RCC 7860 (cell line): ENCODE data around the gene PACRG.

Experiments used
- DNase-seq: peaks from one replicate; pipeline ENCODE4 v3.0.0-alpha.2; 2015; ENCODE audit warnings: low spot score
- FAIRE-seq: peaks from 2 replicates; lab custom pipeline; 2012; peaks lifted over from hg19 to GRCh38; lab: Jason Lieb, UNC

Gene PACRG

DNA sequence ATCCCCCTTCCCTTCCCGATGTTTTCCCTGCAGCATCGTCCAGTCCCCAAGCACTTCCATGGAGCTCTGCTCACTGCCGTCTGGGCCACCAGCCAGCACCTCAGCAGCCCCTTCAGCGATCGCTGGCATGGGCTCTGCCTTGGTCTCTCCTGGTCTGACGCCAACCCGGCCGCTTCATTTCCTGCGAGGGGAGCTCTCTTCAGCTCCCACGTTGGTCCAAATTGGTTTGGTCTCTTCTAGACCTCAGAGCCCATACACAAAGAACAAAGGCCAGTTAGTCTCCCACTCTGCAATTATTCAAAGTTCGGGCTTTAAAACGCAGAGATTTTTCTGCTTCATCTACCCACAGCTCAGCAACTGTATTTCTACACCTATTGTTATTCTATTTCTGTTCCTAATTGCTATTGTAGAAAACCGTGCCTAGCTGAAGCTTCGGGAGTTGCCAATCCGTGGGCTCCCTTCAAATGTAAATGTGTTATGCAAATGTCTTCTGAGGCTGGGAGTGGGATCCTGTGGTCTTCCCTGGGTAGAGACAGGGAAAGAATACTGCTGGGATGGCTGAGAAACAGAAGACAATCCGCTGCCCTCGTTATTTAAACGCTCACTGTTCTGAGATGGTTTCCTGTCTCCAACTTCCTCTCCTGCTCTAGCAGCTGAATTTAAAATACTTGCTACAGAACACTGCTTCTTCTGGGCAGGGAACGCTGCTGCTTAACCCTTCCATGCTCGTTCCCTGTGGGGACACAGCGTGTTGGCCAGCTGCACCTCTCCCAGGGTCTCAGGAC, 532.5 kb downstream of the PACRG start:
- DNase-seq, result no peak
- no peak for FAIRE-seq

DNA sequence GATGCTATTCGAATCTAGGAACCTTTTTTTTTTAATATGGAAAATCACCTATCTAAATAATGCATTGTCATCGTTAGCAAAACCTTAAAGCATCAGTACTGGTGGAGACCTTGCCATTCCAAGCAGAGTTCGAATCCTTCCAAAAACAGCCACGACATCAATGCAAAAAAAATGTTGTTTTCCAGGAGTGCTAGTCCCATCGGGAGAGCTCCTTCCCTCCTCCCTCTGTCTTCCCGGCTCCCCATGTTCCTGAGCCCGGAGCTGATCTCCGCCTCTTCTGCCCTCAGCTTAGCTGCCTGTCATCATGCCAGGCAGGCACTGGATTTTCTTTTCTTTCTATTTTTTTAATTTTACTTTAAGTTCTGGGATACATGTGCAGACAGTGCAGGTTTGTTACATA, 533.1 kb downstream of the PACRG start:
- no peak for DNase-seq
- no peak for FAIRE-seq

DNA sequence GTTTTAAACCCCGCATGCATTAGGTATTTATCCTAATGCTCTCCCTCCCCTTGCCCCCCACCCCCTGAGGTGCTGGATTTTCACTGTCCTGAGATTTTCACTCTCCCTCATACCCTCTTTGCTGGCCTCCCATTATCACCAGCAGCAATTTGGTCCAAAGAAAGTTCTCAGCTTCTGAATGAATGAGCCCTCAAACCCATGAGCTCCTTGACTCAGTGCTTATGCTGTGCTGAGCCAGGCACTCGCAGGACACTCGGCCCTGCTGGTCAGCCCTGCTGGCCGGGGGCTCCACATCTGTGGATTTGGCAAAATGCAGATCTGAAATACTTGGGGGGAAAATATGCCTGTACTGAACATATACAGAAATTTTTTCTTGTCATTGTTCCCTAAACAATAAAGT, 533.6 kb downstream of the PACRG start:
- FAIRE-seq, result no peak
- DNase-seq, result no peak

DNA sequence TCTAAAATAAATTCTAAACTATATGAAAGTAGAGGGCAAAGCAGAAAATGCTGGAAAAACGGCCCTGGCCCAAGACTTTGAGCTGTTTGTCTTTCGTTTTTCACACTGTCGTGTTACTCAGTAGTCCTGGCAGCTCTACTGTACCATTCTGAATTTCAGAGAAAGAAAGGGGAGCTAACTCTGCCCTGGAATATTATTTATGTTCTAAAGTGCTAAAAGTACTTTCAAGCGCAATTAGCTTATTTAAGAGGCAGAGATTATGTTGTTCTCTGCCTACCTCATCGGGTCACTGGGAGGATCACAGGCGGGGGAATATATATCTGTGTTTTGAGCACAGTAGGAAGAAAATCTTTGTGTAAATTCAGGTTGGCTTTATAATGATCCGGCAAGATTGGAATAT, 534.3 kb downstream of the PACRG start:
- FAIRE-seq, result no peak
- DNase-seq, result no peak

DNA sequence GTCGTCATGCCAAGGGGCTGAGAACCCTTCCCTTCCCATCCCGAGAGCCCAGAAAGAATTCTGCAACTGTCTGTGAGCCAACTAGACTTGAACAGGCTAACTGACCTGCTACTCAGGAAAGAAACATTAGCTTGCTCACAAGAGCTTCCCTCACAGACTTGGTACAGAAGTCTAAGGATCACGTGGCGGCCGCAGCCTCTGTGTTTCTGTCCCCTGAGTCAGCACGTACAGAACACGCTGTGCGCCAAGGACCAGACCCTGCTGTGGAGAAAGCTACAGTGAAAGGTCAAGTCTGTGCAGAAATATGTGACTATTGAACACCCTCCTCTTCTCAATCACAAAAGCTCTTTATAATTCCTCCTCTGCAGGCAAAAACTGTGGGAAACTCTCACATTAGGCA, 535.4 kb downstream of the PACRG start:
- no peak for DNase-seq
- FAIRE-seq, result no peak

DNA sequence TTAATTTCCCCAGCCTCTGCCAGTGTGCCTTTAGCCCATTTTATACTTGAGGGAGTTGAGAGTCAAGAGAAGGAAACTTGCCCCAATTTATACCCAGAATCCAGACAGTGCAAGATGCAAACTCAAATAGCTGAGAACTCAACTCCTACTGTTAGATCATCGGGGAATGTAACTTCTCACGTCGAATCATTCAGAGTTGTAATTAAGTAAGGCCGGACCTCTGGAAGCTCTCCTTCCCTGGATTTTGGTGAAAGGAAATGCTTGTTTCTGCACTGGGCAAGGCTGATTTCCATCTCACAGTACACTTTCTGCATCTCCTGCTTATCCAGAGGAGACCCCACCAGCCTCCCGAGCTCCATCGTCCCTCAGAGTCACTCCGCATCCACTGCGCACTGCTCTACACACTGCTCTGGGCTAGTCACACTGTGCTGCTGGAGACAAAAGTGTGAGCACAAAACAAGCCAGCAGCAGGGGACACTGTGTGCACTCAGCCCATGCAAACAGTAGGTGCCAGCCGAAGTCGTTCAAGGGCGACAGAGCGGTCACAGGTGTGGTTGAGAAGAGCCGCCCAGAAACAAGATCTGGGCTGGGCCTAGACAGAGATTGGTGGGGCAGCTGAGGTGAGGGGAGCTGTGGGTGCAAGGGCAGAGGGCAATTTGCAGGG, 536.4 kb downstream of the PACRG start:
- no peak for FAIRE-seq
- DNase-seq, result no peak

DNA sequence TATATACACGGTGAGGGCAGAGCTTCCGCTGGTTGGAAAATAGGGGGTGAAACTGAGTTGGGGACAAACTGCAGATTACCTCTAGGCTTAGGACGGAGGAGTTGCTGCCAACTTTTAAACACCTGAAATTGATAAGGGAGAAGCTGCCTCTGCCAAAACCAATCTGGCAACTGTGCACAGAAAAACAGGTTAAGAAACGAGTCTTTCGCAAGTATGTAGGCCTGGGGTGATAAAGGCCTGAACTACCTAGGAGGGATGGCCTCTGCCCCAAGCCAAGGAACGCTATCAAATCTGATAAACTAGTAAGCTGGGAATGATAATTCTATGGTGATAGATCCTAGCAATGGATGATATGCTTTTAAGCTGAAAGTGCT, 536.9 kb downstream of the PACRG start:
- no peak for DNase-seq
- no peak for FAIRE-seq

DNA sequence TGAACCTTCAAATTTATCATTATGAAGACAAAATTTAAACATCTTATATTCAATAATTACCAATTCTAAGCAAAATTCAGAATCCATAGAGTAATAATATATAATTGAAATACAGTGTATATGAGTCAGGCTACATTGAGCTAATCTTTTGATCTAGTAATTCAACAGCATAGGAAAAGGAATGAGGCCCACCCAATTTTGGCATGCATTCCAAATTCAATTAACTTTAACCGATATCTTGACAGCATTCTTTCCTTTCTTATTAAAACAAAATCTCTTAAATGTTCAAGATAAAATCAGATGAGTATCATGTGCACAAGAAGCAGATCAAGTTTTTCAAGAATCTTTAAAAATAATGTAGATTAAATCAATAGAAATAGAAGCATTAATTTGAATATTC, 553.9 kb downstream of the PACRG start:
- FAIRE-seq, result no peak

DNA sequence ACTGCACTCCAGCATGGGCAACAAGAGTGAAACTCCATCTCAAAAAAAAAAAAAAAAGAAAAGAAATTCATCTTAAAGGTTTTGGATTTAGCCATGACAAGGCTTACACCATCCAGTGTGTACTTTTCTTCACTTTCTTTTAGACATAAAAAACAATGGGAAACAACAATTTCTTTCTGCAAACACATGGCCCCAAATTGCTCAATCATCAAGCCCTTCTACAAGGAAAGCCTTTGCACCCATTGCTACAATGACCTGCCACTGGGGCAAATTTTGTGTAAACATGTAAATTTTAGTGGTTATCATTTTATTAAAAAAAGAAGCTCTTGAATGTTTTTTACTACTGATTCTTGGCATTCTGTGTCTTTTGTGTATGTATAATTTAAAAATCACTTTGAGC, 554.9 kb downstream of the PACRG start:
- no peak for FAIRE-seq
- no peak for DNase-seq

More for the DNA sequence above, 553.9 kb downstream of the PACRG start:
- no peak for DNase-seq

DNA sequence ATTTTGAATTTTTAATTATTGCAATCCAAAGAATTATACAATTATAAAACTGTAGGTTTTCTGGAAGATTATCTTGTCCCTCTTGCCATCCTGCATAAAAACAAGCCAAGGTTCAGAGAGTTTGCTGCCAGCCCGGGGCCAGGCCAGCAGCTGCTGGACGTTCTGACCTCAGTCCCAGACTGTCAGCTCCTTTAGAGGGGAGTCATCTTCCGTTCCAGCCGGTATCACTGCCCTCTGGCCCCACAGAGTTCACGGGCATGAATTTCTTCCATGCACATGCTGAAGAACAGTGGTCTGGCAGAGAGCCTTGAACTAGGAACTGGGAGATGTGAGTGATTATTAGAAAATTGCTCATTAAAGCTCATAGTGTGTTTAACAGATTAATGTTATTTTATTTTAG, 556.4 kb downstream of the PACRG start:
- DNase-seq (no peak), FAIRE-seq (no peak)

DNA sequence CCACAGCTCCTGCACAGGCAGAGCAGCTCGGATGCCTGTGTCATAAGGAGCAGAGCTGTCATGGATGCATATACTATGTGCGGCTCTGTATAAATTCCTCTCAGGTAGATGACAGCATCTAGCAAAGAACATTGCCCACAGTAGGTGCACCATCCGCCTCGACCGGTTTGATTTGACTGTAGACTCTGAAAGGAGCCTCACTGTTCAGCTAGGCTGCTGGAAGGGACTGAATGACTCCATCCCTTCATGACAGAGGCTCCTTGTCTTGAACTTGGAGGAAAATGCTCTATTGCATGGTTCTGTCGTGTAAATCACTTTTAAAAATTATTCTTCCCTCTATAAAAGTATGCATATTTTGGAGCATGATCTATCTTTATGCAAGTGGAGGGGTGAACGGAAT, 557.9 kb downstream of the PACRG start:
- DNase-seq (no peak), FAIRE-seq (no peak)

DNA sequence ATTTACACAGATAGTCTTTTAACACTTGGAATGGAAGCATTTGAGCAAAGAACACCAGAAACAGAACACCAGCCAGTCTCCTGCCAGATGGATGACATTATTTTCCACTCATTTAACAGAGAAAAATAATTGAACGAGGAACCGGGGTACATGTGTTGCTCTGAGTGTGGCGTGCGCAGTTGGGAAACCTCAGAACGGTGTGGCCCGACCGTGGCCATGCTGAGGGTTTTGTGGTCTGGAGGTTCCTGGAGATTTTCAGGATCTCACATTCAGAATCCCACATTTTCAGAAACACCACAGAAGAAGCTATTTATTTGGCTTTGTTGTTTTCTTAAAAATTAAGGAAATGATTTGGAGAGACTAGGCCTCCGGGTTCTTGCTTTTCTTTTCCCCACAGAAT, 559.9 kb downstream of the PACRG start:
- no peak for FAIRE-seq
- DNase-seq, result no peak

DNA sequence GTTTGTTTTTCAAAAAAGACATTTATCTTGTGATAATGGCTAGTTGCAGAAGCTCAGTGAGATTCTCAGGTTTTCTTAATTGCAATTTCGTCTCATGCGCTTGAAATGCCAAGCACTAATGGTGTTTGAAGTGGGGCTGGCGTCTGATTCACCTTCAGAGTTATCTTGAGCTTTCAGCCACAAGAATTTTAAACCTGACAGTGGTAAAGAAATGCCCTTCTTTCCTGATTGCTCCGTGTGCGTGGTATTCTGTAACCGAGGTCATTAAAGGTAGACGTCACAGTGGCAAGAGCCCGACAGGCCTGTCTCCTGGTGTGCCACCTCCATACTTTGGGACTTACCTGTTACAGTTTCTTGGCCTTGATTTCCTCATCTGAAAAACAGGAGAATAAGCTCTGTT, 560.3 kb downstream of the PACRG start:
- FAIRE-seq, result no peak
- no peak for DNase-seq

DNA sequence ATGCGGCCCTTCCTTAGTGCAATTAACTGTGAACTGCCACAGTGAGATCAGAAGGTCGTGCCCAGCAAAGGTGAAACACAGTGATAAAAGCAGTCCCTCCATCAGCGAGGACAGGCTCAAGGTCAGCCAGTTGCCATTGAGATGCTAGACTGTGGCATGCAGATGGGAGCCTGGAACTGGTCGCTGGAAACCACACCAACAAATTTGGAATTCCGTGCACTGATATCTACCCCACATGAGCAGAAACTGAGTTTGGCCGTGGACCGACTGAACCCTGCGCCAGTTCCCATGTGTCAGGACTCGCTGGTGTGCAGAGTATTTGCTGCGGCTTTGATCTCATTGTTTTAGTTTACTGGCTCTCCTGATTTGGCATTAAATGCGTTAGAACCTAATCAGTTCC, 561.1 kb downstream of the PACRG start:
- DNase-seq (no peak), FAIRE-seq (no peak)

DNA sequence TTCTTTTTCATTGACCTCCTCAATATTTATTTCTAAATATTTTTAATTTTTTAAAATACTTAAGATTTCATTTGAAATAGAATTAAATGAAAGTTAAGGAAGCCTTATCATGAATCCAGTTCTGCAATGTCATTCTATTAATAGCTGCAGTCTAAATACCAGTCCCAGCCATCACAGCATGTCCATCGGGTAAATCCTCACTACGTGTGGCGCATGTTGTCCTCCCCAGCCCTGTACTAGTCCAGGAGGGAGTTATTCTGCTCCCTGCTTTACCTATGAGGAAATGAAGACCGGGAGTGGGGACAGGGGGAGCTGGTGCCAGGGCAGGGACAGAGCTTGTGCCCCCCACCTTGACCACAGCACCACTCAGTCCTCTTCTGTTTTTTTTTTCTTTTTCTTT, 561.7 kb downstream of the PACRG start:
- no peak for DNase-seq
- FAIRE-seq, result no peak

DNA sequence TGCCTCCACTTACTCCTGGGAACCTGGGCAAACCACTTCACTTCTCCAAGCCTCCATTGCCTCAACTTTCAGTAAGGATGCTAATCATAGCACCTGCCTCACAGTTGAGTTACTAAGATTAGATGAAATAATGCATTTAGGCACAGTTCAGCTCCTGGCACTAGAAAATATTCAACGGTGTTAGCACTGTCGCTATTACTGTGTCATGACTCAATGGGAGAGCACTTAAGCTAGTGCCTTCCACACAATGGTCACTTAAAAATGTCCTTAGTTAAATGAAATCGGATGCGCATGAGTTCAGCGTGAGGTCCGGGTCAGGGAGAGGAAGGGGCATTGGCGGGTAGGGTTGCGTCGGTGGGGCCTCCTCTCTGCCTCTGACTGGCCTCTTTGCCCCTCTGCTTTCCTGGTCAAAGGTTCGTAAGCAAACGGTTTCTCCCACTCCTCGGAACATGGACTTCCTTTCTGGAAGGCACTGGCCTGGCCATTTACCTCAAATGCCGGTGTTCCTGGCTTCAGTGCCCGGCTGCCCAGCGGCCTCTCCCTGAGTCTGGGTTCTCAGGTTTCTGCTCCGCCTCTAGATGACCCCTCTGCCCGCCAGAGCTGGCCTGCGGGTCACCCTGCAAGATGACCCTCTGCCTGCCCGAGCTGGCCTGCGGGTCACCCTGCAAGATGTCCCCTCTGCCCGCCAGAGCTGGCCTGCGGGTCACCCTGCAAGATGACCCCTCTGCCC, 562.9 kb downstream of the PACRG start:
- FAIRE-seq (no peak), DNase-seq (no peak)

DNA sequence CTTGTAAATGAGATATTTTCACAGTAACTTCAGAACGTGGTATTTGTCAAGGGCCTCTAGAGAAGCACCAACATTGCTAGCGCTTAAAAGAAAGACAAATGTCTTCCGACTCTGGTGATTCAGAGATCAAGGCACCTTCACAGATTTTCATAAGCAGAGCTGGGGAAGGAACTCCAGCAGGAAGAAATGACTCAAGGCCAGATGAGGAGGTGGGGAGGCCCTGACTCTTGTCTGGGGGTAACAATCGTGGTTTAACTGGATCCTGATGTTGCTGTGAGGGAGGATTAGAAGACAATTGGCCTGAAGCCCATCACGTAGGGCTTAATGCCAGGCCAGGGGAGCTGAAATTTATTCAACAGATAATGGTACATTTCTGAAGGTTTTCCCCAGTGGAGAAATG, 563.8 kb downstream of the PACRG start:
- DNase-seq (no peak), FAIRE-seq (no peak)

DNA sequence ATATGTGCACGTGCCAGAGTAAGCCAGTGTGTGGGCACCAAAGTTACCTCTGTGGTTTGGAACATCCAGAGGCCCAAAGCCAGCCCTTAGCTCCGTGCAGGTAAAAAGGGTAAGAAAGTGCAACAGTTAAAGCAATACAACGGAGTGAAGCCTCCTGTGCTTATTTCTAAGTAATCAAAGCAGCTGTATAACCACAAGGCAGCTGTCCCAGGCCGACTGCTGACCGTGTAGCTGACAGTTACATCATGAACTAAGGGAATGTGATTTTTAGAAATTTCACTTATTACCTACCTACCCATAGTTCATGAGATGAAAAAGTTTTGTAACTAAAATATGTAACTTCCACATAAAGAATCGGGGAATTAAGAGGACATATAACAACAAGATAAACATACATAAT, 565.5 kb downstream of the PACRG start:
- no peak for FAIRE-seq
- DNase-seq, result no peak

DNA sequence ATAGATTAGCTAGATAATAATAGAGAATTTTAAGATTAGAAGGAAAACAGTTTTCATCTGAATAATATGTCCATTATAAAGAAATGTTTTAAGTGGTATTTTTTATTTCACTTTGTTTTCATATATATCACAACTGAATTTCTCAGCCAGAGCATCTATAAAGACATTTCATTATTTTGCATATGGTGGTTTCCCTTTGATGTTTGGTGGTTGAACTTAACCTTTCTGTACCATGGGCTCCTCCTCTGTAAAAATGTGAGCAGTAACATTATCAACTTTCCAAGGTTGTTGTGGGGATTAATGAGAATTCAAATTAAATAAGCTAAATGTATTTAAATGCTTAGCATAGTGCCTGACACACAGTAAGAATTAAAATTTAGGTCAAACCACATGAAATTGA, 567.0 kb downstream of the PACRG start:
- DNase-seq (no peak), FAIRE-seq (no peak)

DNA sequence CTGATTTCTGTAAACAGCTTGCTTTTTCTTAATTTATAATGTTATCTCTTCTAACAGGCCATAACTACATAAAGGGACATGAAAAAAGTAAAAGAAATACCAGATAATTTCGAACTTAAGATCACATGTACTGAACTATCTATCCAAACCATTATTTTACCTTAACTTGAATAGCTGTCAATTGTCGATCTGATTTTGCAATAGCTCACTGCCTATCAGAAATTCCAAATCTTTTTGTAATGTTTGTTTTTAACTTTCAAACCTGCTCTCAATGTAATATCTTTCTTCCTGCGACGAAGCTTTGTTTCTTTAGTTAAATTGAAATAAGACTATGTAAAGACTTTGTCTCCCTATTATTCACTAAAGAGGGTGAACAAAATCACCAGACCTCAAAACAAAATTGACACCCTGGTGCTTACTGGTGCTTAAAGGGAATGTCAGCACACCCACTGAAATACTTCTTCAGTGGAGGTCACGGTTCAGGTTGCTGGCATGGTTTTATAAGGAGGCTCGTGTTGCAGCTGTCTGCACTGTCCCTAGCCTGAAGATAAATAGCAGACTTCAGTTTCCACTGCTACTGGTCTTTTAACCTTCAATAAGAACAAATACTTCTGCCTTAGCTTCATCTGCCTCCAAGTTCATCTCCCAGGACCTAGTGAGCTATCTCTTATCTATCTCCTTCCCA, 569.2 kb downstream of the PACRG start:
- DNase-seq (no peak), FAIRE-seq (no peak)

DNA sequence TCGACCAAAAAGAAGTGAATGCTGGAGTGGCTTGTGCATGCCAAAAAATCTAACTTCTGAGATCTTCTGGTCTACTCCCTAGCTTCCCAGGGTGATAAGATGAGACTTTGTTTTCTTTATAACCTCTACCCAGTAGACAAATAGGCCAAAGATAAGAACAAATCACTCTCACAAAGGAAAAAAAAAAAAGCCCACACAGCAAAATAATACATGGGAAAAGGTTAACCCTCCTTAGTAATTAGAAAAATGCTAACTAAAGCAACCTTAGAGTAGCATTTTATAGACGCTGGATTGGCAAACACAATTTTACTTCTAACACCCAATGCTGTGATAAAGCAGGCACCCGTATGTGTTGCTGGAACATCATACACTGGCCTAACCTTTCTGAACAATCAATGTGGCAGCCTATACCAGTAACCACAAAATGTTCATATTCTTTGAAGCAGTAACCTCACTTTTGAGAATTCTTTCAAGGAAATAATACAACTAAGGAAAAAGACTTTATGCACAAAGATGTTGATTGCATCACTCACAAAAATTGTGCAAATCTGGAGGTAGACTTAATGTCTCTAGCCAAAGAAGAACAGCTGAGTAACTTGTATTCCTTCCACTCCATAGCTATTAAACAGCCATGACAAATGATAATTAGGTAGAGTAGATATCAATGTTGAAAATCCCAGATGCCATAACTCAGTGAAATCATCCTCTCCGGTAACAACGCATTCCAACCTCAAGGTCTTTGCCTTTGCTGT, 570.5 kb downstream of the PACRG start:
- DNase-seq (no peak), FAIRE-seq (no peak)
